HG02571 (cell line): Measurements from ENCODE around the gene CRHR1.
"Not testable (repeated sequence)": the region's sequence is repeated elsewhere in the genome, so short reads cannot be mapped to it uniquely, and the experiment has no call there.

Source experiments
- ATAC-seq: cut with Tn5 transposase; IDR thresholded peaks from one replicate; pipeline ENCODE4 v1.9.1; 2021; ENCODE audit warnings: mild to moderate bottlenecking, moderate library complexity; ENCODE audit not compliant: unreplicated experiment

The CRHR1 gene

GRCh38 chr17:45862127-45862526 is 78.0 kb downstream of the CRHR1 start:
- not testable (repeated sequence) for ATAC-seq

- ATAC-seq = no peak
Measured at GRCh38 chr17:45863857-45864654, 79.9 kb downstream of the CRHR1 start.

DNA sequence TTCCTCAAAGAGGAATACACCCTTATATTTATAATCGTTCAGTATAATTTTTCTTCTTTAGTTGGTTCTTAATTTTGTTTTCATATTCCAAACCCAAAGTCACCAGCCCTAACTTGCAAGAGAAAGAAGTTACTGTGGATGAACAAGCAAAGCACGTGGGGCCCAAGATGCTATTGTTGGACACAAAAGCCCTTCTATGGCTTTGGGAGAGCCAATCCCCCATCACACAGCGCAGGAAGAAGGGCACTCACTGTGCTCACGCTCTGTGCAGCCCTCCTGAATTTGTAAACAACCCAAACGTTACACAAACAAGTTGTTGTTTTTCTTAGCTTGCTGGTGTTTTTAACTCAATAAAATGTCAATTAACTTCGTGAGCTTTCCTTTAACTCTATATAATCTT is 83.1 kb downstream of the CRHR1 start:
- no peak for ATAC-seq

DNA sequence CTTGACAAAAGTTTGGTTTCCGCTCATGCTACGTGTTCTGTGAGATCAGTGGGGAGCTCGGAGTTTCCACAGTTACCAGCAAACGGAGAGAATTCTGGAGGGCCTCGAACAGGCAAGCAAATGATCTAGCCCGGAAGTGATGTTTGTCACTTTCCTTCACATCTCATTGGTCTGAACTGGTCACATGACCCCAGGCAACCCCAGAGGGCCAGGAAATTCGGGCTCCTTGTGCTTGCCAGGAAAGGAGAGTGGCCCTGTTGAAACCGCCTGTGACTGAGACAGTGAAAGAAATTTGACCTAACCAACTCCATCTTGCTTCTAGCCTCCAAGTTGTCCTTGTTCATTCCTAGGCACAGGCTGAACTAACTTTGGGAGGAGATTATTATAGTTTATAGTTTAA is 83.6 kb downstream of the CRHR1 start:
- no peak for ATAC-seq

DNA sequence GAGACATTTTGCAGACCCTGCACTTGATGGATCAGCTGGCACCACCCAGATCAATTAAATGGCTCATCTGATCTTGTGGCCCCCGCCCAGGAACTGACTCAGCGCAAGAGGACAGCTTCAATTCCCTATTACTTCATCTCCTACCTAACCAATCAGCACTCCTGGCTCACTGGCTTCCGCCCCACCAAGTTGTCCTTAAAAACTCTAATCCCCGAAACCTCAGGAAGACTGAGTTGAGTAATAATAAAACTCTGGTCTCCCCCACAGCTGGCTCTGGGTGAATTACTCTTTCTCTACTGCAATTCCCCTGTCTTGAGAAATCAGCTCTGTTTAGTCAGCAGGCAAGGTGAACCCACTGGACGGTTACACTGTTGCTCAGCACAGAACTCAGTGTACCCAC is 84.2 kb downstream of the CRHR1 start:
- no peak for ATAC-seq

- ATAC-seq = no peak
Measured at GRCh38 chr17:45869676-45870341, 85.7 kb downstream of the CRHR1 start.

- ATAC-seq = no peak
Measured at GRCh38 chr17:45870342-45870974, 86.3 kb downstream of the CRHR1 start.

DNA sequence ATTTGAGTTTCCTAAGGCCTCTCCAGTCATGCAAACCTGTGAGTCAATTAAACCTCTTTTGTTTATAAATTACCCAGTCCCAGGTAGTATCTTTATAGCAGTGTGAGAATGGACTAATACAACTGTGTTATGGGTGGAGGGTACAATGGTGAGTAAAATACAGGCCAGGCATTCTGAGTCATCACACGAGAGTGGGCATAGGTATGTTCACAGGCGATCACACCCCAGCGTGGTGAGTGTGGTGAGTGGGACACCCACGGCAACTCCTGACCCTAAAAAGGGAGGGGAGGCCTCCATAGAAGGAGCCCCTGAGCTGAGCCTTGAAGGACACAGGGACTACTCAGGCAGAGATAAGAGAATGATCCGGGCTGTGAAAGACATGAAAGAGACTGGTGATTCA is 87.6 kb downstream of the CRHR1 start:
- ATAC-seq = no peak

DNA sequence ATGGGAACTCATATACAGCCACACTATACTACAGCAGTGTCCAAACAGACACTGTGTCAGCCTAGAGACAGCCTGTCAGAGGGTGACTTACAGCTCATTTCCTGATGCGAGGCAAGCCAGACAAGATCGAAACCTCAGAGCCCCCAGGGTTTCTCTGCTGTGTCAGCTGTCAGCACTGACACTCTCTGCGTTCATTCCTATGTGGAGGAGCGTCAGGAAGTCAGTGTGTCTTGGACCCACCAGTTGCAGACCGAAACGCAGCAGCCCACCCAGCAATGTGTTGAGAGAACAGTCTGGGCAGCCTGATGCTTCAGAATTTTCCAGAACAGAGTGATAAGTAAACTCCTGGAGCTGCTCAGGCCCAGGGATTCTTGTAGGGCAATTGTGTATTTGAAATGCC is 89.6 kb downstream of the CRHR1 start:
- ATAC-seq = no peak

- ATAC-seq = no peak
Measured at GRCh38 chr17:45874151-45874550, 90.0 kb downstream of the CRHR1 start.

DNA sequence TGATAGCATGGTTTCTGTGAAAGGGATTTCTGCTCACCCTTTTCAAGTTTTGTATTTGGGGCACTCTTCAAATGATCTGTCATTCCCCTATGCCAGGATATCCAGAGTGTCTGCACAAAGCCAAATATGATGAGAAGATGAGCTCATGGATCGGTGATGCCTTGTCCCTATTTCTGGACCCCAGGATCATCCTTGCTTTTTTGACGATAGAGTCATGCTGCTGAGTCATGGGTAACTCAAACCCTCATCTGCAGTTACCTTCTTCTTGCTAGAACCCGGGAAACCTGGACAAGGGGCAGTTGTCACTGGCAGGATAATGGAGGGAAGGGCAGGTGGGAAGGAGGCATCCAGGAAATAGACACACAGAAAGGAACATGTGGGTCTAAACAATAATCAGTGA is 92.4 kb downstream of the CRHR1 start:
- no peak for ATAC-seq

- ATAC-seq = no peak
Measured at GRCh38 chr17:45877467-45877866, 93.3 kb downstream of the CRHR1 start.

GRCh38 chr17:45883063-45883462 is 98.9 kb downstream of the CRHR1 start:
- ATAC-seq = no peak
